ENCODE data around the gene ABAT.
"Not testable (repeated sequence)": the region's sequence is repeated elsewhere in the genome, so short reads cannot be mapped to it uniquely, and the experiment has no call there.

The ABAT gene

DNA sequence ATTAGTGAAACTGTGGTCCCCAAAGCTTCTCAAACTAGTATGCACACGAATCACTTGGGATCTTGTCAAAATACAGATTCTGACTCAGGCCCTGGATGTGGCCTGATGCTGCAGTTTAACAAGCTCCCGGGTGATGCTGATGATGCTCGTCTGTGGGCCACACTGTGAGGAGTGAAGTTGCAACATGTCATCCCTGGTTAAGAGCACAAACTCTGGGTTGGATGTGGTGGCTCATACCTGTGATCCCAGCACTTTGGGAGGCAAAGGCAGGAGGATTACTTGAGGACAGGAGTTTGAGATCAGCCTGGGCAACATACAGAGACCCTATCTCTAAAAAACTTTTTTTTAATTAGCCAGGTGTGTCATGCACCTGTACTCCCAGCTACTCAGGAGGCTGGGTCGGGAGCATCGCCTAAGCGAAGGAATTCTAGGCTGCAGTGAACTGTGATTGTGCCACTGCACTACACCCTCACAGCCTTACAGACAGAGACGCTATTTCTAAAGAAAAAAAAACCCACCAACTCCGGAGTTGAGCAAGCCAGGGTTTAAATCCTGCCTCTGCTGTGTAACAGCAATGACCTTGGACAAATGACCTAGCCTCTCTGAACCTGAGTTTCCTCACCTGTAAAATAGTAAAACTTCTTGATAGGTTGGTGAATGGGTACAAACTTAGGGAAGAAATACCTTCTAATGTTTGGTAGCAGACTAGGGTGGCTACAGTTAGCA, 24.4 kb upstream of the ABAT start:
- DNase-seq: no peak

DNA sequence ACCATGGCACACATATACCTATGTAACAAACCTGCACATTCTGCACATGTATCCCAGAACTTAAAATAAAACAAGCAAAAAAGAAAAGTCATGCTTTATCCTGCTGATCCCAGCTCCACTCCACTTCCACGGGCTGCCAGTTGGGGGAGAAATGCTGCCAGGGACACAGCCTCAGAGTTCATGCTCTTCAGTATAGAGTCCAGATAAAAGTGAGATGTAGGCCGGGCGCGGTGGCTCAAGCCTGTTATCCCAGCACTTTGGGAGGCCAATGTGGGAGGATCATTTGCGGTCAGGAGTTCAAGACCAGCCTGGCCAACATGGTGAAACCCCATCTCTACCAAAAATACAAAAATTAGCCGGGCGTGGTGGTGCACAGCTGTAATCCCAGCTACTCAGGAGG, 22.5 kb upstream of the ABAT start:
- not testable (repeated sequence) for DNase-seq

DNA sequence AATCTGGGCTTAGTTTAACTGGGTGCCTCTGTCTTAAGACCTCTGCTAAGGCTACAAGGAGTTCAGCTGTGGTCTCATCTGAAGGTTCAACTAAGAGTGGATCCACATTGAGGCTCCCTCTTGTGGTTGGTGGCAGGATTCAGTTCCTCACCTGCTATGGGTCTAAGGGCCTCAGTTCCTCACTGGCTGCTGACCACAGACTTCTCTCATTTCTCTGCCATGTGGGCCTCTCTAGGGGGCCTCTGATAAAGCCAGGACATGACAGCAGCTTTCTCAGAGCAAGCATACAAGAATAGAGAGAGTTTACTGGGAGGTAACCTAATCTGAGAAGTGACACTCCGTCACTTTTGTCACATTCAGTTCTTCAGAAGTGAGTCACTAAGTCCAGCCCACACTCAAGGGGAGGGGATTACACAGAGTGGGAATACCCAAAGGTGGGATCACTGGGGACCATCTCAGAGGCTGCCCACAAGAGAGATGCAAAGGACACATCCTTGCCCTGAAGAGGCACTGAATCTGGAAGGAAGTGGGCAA, 19.2 kb upstream of the ABAT start:
- peak; percentile 83 for DNase-seq

DNA sequence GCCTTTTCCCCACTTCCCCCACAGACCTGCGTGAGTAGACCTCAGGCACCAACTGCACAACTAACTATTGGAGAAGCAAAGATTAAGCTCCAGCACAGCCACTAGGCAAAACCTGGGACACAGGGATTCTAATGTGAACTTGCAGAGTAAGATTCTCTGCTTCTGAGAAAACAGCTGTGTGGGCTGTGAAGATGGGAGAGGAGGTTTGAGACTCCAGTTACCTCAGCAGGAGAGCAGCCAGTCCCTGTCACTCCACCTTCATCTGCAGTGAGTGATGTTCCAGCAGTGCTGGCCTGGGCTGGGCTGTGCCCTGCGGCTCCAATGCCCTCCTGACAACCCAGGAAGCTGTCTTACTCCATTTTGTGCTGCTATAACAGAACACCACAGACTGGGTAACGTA, 18.0 kb upstream of the ABAT start:
- no peak for DNase-seq

DNA sequence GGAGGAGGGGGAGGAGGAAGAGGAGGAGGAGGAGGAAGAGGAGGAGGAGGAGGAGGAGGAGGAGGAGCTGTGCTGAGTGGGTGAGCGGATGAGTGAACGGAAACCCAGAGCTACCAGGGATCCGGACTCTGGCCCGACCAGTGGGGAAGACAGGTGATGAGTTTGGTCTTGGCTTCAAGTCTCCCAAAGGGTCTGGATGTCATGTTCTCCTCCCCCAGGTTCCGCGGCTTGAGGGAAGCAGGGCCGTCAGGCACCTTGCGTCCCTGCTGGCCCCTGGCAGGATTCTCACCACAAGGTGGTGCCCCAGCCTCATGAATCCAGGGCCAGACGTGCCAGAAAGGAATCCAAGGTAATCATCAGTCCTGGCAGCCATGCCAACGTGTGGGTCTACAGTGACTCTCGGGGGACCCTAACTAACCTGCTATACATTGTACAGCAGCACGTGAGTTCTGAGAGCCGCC, 13.5 kb upstream of the ABAT start:
- peak; percentile 82 for DNase-seq

DNA sequence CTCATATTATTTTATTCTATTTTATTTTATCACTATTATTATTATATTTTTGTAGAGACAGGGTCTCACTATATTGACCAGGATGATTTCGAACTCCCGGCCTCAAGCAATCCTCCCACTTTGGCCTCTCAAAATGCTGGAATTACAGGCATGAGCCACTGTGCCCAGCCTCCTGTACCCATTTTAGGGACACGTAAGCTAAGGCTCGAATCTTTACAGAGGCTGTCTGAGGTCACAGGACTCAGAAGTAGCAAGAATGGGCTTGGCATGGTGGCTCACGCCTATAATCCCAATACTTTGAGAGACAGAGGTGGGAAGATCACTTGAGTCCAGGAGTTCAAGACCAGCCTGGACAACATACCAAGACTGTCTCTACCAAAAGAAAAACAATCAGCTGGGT, 12.7 kb upstream of the ABAT start:
- DNase-seq: no peak

DNA sequence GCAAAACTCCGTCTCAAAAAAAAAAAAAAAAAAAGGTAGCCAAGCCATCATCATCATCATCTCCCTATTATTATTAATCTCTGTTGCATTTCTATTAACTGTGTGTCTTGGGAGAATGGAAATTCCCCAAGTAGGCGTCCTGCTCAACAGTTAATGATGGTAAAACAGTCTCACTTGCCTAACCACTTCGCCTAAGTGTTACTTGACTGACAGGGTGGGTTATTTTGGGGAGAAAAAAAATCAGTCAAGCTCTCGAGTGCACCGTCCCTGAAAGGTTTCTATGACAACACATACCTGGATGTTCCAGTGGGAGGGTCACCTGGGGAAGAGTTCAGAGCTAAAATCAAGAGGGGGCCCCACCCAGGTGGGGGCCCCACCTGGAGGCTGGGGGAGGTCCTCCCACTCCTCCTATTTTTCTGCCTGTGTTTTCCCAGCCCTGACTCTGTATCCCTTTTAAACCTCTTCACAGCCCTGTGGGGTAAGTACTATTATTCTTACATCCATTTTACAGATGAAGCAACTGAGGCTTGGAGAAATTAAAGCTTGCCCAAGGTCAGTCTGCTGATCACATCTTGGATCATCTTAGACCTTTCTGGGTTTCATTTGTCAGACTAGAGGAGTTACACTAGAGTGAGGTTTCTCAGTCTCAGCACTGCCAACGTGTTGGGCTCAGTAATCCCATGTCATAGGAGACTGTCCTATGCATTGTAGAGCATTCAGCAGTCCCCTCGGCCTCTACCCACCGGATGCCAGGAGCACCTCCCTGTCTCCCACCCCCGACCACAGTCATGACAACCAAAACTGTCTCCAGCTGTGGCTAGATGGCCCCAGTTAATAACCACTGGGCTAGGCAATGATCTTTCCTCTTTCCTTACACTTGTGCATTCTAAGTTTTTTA, 11.0 kb upstream of the ABAT start:
- DNase-seq: no peak

DNA sequence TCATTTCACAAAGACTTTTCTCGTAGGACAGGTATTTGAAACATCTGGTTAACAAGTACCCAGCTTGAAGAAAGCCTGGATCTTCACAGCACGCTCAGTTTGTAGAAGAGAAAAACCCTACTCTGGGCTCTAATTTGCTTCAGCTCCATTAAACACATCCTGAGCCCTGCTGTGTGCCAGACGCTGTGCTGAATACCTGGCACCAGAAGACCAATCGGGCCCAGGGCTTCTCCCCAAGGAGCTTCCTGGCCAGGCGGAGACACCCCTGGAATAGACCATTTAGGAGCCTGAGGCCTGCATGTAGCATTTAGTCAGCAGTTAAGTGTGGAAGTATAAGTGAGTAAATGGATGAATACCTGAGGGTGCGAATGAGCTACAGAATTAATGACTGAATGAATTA, 8.9 kb upstream of the ABAT start:
- no peak for DNase-seq

DNA sequence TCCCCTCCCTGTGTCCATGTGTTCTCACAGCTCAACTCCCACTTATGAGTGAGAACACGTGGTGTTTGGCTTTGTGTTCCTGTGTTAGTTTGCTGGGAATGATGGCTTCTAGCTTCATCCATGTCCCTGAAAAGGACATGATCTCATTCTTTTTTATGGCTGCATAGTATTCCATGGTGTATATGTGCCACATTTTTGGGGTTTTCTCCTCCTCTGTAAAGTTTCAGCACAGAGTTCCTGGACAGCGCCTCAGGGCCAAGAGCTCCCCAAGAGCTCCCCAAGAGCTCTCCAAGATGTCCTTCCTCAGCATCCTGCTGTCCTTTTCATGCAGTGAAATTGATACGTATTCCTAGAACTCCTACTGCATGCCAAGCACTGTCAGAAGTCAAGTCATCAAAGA, 6.9 kb upstream of the ABAT start:
- DNase-seq: no peak

DNA sequence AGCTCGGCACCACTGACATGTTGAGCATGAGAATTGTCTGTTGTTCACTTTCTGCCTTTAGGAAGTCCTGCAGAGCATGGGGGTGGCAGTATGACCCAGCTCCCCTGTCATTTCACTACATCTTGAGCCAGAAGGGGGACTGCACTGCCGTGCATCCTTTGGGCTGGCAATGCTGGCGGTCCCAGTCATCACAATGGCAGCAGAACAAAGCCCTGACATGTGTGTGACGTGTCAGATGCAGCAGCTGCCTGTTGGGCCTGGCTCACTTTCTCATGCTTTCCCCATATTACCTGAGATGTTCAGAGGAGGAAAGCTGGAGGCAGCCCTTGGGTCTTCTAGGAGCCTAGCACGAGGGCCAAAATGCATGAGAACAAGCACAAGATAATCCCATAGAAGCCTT, 6.3 kb upstream of the ABAT start:
- DNase-seq: no peak

DNA sequence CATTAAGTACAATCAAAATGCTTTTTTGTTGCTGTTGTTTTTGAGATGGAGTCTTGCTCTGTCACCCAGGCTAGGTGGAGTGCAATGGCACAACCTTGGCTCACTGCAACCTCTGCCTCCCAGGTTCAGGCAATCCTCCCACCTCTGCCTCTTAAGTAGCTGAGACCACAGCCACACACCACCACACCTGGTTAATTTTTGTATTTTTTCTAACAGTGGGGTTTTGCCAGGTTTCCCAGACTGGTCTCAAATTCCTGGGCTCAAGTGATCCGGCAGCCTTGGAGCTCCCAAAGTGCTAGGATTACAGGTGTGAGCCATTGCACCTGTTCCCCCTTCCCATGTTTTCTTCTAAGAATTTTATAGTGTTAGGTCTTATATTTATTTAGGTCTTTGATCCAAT, 4.9 kb upstream of the ABAT start:
- no peak for DNase-seq

DNA sequence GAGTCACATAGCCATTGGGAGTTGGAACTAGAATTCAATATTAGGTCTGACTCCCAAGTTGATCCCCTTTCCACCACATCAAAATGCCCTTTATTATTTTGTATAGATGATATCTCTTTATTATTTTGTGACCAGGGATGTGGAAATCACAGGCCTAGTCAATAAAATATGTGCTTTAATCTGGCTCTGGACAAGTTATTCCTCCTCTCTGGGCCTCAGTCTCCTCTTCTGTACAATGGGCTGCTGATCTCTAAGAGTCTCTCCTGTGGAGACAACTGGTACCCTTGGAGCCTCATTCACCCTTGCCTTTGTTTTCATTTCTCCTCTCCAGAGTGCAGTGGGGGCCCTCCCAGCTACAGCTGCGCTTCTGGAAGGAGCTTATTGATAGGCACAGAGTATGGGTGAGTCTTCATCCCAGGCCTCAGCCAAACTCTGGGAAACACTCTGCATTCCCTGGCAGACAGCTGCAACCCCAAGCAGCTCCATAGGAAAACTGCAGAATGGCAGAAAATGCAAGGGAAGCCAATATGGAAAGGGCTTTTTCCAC, 4.3 kb upstream of the ABAT start:
- no peak for DNase-seq

DNA sequence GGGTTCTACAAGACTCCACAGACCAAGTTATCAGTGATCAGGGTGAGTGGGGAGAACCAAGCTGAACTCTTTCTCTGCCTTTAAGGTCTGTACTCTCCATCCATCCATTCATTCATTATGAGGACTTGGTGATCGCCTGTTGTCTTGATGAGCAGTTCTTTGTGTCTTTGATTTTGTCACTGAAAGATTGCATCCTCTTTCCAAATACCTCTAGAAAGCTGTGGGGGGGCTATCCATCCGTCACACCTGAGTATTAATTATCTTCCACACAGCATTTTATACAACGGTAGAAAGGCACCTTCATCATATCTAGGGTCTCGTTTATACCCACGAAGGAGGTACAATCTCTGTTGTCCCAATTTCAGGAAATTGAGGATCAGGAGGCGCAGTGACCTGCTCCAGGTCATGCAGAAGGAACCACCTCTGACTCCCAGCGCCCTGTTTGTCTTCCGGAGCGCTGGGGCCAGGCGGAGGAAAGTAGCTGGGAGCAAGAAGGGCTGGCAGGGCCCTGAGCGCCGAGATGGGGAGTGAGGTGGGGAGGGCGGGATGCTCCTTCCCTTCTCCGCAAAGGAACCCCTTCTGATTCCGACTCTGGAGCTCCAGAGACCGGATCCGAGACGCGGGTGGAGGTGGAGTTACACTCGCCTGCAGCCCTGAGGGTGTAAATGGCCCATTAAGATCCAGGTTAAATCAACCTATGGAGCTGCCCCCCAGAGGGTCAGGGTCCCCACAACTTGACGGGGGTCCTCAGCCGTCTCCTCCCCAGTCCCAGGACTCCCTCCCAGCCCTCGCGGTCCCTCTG, 605 bp upstream of the ABAT start:
- no peak for DNase-seq

DNA sequence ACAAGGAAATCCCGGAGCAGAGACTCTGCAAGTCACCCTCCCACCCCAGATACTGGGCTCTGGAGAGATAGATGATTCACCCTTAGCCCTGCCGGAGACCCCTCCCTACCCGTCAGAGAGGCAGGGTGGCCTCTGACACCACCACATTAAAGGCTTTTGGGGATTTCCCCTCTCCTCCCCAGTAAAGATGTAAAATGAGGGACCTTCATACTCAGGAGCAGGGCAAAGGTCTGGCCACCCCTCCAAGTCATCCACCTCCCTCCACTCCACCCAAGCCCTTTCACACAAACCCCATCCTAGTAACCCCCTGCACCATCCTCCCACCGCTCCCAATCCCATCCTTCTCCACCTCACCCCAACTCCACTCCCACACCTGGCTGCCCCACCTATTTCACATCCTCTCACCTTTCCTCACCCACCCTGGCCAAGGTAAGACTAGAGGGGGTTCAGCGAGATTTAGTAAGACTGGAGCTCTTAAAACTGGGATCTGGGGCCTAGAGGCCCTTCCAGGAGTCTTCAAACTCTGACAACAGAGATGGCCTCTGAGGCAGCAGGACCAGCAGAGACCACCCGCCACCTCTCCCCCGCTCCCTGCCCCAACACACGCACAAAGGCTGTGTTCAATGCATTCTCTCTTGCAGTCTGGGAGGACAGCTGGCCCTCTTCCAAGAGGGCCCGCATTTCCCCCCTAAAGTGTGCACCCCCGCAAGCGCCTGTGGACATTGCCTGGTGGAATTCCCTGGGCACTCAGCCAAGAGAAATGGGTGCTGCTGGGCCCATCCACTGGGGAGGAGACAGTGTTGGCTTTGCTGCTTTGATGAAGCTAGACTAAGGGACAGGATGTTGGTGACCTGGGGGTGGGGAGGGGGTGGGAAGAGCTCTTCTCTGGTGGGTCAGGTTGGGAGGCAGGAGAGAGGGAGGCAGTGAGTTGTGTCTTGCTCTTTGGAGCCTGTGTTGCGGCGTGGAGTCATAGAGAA, 1.1 kb downstream of the ABAT start:
- no peak for DNase-seq

DNA sequence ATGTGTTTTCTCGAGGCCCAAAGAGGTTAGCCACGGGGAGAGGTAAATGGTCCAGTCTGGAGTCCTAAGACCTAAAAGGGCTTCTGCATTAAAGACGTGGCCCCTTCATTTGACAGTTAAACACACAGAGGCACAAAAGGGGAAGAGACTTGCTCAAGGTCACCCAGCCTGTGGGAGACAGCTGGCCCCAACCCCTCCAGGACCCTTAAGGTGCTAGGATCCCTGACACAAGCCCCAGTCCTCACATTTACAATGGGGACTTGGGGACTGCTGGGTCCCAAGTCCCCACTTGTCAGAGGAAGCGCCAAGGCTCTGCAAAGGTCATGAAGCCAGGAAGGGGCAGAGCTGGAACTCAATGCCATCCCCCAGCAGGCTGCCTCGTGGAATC, 1.7 kb downstream of the ABAT start:
- no peak for DNase-seq

DNA sequence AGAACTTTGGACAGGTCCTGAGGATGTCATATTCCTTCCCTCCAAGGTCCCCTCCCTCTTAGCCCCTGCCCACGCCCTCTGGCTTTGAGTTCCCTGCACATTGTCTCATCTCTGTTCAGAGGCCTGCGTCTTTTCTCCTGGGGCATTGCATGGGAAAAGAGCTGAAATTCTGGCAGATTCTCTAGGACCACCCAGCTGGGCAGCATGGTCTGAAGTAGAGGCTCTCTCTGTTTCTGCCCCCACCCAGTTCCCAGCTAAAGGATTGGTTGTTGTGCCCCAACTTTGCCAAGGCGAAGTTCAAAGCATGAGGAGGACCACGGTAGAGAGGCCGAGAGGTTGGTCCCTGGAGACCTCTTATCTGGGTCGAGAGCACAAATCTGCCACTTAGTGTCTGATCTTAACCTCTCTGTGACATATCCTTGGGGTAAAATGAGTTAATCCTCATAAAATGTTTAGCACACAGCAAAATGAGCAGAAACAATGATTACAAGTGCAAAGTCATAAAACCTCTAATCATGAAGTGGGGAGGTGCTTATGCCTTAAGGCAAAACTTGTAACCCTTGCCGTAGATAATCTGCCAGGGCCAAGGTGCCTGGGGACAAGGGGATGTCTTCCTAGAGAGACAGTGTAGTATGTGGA, 2.4 kb downstream of the ABAT start:
- DNase-seq: no peak

DNA sequence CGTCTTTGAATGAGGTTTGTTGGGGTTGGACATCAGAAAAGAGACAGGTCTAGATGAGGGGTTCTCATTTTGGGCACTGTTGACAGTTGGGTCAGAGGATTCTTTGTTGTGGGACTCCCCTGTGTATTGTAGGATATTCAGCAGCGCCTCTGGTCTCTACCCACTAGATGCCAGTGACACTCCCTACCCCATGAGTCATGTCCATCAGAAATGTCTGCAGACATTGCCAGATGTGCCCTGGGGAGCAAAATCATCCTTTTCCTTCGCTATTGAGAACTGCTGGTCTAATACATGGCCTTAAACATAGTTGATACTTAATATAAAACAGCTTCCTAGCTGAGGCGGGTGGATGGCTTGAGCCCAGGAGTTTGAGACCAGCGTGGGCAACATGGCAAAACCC, 3.1 kb downstream of the ABAT start:
- no peak for DNase-seq

DNA sequence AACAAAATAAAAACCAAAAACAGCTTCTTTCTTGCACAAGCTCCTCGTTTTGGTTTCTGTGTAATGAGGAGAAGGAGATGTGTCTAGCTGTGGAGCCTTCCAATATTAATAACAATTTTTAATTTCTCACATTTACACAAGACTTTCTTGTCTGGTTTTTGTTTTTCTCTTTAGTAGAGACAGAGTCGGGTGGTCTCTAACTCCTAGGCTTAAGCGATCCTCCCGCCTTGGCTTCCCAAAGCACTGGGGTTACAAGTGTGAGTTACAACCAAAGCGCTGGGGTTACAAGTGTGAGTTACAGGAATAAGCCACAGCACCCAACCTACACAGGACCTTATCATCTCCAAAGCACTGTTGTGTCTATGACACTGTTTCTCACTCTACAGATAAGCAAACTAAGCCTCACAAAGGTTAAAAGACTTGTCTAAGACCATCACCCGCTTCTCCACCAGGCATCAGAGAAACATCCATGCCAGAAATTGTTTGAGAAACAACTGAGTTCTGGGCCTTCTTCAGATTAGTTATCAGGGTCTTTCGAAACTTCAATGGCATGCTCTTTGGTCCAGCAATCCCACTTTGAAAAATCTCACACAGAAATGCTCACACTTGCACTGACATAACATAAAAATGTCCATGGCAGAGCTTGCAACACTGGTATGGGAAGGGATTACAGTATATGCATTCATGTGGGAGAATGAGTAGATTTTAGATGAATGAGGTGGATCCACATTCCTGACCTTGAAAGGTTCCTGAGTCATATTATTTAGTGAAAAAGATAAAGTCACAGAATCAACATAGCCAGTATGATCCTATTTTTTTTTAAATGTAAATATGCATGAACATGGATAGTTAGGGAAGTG, 3.9 kb downstream of the ABAT start:
- DNase-seq: no peak

DNA sequence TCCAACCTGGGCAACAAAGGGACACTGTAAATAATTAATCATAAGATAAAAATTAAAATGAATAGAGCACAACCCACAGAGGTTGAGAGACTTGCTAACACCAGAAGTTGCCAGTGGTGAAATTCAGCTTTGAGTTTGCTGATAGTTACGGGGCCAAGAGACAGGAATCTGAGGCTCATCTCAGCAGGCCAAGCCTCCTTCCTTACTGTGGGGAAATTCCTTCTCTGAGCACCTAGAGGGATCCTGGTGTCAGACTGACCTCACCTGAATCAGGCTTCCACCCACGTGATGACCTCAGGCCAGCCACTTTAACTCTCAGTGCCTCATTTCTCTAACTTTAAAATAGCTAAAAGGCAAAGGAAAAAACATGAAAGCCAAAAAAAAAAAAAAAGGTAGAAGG, 4.7 kb downstream of the ABAT start:
- no peak for DNase-seq
